HL-60/S4 (cell line): ENCODE measurements around the gene ADORA2A.

Experiments
- in situ Hi-C: fragments of 300-500 bp; cut with MboI; formaldehyde crosslinking; loops from 2 replicates; pipeline ENCODE4 v1.14.3; 2022; ENCODE audit warnings: low sequenced_read_pairs

ADORA2A gene

GRCh38 chr22:24427500-24428164, at the start of gene ADORA2A:
Gene ADORA2A (plus strand): TSS chr22:24427599. CDS start chr22:24433405, 5,806 bp downstream.
- in situ Hi-C loops = no loop called here

- in situ Hi-C loops = no loop called here
Observed at GRCh38 chr22:24379536-24379935, 47.9 kb upstream of the ADORA2A start.

DNA sequence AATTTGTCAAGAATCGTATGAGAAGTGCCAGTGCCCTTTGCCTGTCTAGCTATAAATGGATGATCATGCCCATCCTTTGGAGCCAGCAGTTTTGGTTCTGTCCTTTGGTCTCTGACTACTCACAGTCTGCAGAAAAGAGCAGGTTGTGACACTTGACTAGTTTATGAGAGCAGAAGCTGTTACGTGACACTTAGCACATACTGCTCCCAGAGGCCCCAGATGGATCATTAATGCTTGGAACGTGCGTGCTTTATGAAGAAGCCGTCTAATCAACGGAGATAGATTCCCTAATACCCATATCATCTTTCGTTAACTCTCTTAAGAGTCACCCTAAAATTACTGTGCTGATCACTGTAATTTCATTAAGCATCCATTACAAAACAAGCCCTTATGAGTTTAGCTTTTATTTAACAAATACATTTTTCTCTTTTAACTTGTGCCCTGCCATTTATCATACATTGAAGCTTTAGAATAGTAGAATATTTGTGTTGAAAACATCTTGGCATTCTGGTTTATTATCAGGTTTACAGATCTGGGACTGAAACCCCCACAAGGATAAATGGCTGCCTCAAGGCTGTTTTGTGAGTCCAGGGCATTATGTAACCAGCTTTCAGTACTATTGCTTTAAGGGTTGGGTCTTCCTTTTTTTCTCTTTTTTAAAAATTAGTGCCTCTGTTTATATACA, 47.0 kb upstream of the ADORA2A start:
- in situ Hi-C loops = no loop called here

DNA sequence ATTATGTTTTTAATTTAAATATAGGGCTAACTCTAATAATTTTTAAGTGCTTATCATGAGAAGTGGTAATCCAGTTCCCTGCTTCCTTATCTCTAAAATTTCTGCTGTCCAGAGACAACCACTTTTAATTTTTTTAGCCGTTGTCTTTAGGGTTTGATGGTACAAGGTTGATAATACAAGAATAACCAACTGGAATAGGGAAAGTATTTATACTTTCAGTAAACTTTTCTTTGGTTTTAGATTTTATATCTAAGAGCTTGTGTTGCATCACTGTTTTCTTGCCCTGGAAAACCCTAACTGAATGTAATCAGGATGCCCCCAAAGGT, 46.5 kb upstream of the ADORA2A start:
- in situ Hi-C loops = no loop called here

DNA sequence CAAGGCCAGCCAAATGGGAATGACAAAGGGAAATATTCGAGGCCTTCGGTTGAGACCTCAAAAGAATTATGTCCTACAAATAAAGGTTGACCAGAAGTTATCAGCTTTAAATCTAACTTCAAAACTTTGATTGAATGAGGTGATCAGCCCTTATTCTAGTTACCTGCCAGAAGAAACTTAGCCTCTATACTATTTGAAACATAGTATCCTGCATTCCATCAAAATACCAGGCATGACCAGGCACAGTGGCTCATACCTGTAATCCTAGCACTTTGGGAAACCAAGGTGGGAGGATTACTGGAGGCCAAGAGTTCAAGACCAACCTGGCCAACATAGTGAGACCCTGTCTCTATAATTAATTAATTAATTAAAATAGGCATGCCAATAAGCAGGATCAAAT, 44.3 kb upstream of the ADORA2A start:
- in situ Hi-C loops = no loop called here

DNA sequence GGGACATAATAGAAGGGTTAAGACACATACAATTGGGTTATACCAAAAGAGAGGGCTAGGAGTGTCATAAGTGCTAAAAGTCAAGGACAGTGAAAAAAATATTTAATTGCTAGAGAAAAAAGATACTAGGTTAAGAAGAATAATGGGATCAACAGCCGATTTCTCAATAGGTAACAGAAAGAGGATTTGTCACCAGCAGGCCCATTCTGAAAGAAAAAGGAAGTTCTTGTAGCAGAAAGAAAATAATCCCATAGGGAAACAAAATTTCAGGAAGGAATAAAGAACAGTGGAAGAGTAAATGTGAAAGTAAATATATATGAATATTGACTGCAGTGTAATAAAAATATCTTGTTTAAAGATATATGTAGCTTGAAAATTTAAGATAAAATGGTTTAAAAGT, 43.3 kb upstream of the ADORA2A start:
- in situ Hi-C loops = no loop called here

DNA sequence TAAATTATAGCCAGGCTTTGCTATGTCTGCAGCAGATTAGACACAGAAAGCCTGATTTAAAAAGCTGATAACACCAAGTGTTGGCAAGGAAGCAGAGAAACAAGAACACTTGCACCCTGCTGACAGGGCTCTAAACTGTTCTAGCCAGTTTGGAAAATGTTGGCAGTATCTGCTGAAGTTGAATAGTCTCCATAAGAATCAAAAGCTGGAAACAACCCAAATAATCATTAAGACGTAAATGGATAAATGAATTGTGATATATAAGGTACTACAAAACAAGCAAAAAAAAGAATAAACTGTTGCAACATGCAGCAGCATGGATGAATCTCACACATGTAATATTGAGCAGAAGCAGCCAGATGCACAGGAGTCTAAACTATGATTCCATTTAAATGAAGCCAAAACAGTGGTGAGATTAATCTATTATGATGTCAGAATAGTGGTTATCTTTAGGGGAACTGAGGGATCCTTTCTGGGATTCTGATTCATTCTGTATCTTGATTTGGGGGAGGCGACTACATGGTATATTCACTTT, 40.4 kb upstream of the ADORA2A start:
- in situ Hi-C loops = no loop called here

DNA sequence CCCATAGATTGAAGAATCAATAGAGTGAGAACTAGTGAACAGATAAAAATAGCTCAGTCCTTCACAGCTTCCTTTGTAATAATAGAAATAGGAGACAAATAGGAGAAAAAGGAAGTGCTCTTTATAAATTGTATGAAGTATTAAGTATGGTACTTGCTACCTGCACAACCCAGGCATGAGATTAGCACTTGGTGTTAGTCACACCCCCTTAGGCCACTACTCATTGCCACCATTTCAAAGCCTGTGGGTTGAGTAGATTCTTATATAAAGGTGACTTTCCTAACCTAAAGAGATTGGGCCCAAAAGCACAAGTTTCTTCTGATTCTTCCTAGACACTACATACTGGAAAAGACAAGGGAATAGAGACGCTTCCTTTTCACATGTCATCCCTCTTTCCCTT, 37.7 kb upstream of the ADORA2A start:
- in situ Hi-C loops = no loop called here

GRCh38 chr22:24390156-24390555, 37.2 kb upstream of the ADORA2A start:
- in situ Hi-C loops = no loop called here

GRCh38 chr22:24390576-24390975, 36.8 kb upstream of the ADORA2A start:
- in situ Hi-C loops = no loop called here

DNA sequence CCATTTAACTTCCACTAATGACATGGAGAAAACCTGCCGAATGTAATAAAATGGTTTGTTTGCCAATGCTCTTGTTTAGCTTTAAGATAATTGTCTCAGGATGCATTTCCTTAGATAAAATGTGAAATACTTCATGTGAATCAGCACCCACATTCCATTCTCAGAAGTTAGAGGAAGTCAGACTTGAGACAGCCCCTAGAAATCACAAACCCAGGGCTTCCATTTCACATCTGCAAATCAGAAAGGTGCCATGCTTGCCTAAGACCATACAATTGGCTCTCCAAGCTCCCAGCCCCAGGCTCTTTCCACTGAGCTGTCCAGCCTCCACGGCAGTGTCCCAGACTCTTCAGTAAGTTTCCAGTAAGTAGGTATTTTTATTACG, 35.6 kb upstream of the ADORA2A start:
- in situ Hi-C loops = no loop called here

- in situ Hi-C loops = no loop called here
Observed at GRCh38 chr22:24392218-24392931, 35.0 kb upstream of the ADORA2A start.

DNA sequence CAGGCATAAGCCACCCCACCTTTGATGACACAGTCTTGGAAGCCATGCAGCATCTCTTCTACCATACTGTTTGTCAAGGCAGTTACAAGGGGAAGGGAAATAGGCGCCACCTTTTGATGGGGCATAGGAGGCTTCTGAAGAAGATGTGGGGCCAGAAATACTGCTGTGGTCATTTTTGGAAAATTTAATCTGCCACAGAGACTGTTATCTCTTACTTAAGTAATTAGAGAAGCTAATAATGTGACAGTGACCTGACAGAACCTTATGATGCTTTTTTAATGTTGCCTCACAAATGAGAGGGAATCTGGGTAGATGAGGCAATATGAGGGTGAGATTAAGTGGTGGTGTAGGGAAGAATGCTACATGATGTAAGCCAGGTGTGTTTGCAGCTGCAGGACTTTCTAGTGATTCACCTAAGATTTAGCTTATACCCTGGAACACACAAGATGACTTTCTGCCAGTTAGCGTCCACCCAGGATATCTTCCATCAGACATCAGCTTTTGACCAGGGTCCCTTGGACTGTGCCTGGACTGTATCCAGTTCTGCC, 34.3 kb upstream of the ADORA2A start:
- in situ Hi-C loops = no loop called here

- in situ Hi-C loops = no loop called here
Observed at GRCh38 chr22:24393848-24394247, 33.6 kb upstream of the ADORA2A start.

- in situ Hi-C loops = no loop called here
Observed at GRCh38 chr22:24394254-24394653, 33.1 kb upstream of the ADORA2A start.

DNA sequence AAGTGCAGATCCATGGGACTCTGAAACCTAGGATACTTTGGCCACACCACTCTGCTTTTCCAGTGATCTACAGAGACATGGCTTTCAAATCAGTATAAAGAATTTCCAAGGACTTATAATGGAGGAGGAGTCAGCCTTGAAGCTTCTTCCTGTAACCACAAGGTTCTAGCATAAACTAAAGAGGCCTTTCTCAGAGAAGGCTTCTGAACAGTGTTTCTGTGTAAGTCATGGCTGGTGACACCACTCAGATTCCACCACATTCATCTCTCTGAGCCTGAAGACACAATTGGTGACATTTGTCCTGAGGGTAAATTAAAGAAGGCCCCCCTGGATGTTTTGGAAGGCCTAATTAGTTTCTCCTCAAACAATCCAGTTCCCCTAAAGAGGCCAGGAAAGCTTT, 29.0 kb upstream of the ADORA2A start:
- in situ Hi-C loops = no loop called here

DNA sequence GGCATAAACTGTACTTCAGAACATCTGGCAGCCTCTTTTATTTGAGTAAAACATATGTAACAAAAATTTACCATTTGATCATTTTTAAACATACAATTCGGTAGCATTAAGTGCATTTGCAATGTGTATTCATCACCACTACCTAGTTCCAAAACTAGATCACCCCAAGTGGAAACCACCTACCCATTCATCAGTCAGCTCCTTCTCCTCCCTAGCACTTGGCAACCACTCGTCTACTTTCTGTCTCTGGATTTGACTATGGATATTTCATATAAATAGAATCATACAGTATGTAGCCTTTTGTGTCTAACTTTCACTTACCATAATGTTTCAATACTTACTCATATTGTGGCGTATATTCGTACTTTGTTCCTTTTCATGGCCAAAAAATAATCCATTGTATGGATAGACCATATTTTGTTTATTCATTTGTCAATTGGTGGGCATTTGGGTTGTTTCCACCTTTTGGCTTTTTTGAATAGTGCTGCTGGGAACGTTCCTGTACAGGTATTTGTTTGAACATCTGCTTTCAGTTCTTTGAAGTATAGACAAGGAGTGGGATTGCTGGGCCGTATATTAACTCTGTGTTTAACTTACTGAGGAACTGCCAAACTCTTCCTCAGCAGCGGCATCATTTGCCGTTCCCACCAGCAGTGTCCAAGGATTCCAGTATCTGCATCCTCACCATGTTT, 27.2 kb upstream of the ADORA2A start:
- in situ Hi-C loops = no loop called here

DNA sequence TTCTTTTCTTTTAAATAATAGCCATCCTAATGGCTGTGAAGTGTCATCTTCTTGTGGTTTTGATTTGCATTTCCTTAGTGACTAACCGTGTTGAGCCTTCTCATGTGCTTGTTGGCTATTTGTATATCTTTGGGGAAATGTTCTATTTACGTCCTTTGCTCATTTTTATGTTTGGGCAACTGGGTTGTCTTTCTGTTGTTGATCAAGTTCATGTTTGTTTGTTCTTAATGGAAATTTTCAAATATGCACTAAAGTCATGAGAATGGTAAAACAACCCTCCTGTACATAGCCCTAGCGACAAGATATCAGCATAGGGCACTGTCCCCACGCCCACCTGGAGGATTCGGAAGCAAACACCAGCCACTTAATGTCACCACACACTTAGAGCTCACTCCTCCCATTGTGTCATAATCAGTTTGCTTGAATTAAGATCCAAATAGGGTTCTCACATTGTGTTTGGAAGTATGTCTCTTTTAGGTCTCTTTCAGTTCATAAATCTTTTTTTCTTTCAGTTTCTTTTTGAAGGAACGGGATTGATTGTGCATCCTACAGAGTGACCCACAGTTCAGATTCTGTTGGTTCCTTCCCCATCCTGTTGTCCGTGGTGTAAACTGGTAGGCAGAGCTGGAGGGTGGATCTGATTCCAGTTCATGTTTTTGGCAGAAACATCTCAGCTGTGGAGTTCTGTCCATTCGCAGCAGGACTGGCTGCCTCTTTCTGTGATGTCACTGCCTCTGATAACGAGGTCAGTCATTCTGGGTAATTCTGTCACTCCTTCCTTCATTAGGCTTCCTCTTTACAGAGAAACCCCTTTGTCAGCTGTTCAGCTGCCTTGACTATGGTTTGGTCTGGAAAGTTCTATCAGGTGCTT, 26.4 kb upstream of the ADORA2A start:
- in situ Hi-C loops = no loop called here

- in situ Hi-C loops = no loop called here
Observed at GRCh38 chr22:24401931-24402367, 25.4 kb upstream of the ADORA2A start.
